Upper lobe of left lung (tissue), 4 donors: ENCODE measurements around the gene PDK2.

ENCODE experiments used
- CTCF ChIP-seq, 6 experiments: fragments of 450-650 bp in 4 of 6; fragments of 200-600 bp in 2 of 6; sonication (generic) in 2 of 6; IDR thresholded peaks; one replicate each; pipeline ENCODE4 v1.5.1; 2016 to 2019; ENCODE audit warnings: antibody characterized with exemption in 6 of 6
- EP300 ChIP-seq, 4 donors: sonication (generic); formaldehyde crosslinking; IDR thresholded peaks; one replicate each; pipeline ENCODE4 v1.5.1; 2017; ENCODE audit warnings: antibody characterized with exemption in 4 of 4, control low read depth in 2 of 4
- POLR2A ChIP-seq, 4 donors: fragments of 450-650 bp; IDR thresholded peaks; one replicate each; pipeline ENCODE4 v1.5.1; 2016 to 2017; ENCODE audit warnings: antibody characterized with exemption in 4 of 4, mild to moderate bottlenecking in 2 of 4
- POLR2AphosphoS5 ChIP-seq, 2 donors: sonication (generic); formaldehyde crosslinking; IDR thresholded peaks; one replicate each; pipeline ENCODE4 v1.5.1; 2017; ENCODE audit warnings: antibody characterized with exemption in 2 of 2

GRCh38 chr17:50134206-50135110, 39.3 kb downstream of the PDK2 start:
- TF ChIP-seq CTCF (IDR thresholded peaks at IDR 0.05): no peak
- no peak for TF ChIP-seq POLR2A (IDR thresholded peaks at IDR 0.05)
- no peak for TF ChIP-seq POLR2AphosphoS5 (IDR thresholded peaks at IDR 0.05)
- TF ChIP-seq EP300 (IDR thresholded peaks at IDR 0.05): no peak
